KBM-7 (cell line): Measurements from ENCODE around the gene FYCO1.

Experiments used
- DNase-seq: peaks from one replicate; pipeline ENCODE4 v3.0.0-alpha.2; 2015
- in situ Hi-C: fragments of 300-500 bp; cut with MboI; formaldehyde crosslinking; loops from 2 replicates; pipeline ENCODE4 v1.14.3; 2020; ENCODE audit warnings: low sequenced_read_pairs, low pct_unique_long_range_greater_than_20kb, mixed read lengths

FYCO1 gene

DNA sequence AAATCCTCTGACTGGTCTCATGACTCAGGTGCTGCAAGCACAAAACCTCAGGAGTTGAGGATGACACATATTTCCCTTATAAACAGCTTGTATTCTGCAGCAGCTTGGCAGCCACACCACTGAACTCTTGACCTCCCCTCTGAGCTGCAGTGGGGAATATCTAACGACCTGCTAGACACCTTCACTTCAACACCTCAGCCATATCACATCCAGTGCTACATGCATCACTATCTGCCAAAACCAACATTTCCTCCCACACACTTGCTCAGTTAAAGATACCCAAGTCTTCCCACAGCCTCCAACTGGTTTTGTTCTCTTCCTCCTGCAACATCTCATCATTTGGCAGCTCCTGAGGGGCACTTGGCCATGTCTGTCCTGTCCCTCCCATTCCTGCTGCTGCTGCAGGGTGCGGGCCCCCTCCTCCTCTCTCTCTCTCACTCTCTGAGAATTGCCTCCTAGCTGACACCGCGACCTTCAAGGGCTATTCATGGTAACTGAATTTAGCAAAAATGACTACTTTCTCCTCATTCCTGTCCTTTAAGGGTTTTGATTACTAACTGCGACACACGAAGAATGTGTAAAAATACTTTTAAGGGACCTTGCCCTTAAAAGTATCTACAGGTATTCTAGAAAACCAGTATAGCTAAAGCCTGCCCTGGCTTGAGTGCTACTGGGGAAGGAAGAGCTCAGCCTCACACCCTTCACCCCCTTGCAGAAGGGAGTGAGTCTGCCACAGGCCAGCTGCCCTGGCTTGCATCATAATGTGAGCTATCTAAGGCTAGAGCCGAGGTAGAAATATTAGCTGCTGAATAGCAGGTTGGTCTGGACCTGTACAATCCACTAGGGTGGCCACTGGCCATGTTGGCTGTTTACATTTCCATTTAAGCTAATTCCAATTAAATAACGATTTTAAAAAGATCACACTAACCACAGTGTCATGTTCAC, 114.3 kb downstream of the FYCO1 start:
- DNase-seq = no peak
- in situ Hi-C loops = no loop called here

DNA sequence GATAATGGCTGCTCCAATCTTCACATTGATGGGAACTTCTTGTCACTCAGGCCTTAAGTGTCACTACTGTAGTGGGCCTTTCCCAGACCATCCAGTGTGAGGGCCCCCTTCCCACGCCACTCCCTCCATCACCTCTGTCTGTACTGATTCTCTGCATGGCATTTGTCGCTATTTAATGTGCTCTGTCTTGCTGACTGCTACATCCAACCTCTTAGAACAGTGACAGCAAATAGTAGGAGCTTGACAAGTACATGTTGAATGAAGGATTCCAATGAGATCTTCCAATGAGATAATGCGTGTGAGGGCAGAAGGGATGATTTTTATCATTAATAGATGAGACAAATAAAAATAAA, 114.9 kb downstream of the FYCO1 start:
- in situ Hi-C loops = no loop called here
- DNase-seq = no peak

DNA sequence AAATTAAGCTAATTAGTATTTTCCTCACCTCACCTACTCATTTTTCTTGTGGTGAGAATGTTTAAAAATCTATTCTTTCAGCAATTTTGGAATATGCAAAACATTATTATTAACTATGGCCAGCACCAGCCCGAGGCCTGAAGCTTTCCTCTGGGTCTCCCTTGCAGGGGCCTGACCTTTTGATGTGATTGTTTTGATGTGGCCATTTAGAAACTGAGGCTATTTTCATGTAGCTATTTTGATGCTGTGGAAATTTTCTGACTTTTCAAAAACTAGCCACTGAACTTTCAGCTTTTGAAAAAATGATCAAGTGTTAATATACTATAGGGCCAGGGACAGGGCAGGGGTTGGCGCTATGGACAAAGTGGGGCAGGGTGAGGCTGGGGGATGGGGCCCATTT, 117.5 kb downstream of the FYCO1 start:
- in situ Hi-C loops = no loop called here
- no peak for DNase-seq

DNA sequence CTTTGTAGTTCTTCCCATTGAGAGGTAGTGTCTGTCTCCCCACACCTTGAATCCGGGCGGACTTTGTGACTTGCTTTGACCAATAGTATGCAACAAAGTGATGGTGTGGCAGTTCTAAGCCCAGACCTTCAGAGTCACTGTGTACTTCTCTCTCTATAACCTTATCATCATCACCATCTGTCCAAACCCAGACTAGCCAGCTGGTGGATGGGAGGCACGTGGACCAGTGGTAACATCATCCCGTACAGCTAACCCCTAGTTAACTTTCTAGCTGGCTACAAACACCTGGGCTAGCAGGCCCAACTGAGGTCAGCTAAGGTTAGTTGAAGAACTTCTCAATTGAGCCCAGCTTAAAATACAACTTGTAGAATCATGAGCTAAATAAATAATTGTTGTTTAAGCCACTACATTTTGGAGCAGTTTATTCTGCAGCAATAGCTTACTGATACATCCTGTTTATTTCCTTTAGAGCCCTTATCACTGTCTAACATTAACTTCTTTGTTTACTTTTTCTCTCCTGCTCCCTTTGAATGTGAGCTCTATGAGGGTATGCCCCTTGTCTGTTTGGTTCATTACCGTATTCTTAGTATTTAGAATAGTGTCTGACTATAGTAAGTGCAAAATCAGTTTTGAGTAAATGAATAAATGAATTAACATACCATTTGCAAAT, 120.8 kb downstream of the FYCO1 start:
- in situ Hi-C loops = no loop called here
- no peak for DNase-seq

DNA sequence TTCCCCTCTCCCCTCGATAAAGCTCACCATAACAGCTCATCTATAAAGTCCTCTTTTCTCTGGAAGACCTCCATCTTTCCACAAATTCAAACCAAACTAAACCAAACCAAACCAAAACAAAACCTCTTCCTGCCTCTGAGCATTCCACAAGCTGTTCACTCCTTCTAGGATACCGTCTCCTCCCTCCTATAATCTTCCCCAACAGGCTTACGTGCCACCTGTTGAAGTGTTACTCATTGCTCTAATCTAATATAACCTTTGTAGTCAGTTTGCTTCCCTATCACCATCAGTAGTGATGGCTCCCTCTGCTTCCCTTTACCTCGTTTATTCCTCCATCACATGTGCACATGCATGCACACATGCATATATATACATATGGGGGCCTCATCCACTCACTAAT, 122.0 kb downstream of the FYCO1 start:
- DNase-seq = no peak
- in situ Hi-C loops = no loop called here

DNA sequence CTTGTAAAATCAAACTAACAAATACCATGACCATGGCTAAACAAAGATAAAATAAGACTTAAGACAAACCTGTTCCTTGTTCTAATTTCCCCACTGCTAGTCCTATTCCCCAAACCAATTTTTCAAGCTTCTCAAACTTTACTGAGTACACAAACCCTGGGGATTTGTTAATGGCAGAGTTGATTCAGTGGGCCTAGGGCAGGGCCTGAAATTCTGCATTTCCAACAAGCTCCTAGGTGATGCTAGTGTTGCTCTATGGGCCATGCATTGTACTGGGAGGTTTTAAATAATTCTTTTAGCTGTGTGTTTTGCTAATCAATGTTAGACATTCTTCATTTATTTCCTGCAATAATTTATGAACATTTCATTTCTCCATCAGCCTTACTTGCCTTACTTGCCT, 122.6 kb downstream of the FYCO1 start:
- in situ Hi-C loops = no loop called here
- no peak for DNase-seq

DNA sequence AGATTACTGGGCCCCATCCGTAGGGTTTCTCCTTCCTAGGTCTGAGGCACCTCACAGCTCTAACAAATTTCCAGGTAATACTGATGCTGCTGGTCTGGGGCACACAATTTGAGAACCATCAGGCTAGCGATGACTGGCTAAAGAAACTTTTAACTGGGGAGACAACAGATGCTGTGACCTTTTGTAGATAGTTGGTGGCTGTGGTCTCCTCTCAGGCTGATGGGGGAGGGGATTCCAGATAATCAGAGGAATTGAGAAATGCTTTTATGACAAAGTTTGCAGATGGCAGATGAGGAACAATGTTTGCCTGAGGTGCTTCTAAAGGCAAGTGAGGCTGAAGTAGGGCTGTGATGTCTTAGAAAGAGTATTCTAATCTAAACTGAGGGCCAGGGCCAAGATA, 123.1 kb downstream of the FYCO1 start:
- in situ Hi-C loops = no loop called here
- DNase-seq = no peak

DNA sequence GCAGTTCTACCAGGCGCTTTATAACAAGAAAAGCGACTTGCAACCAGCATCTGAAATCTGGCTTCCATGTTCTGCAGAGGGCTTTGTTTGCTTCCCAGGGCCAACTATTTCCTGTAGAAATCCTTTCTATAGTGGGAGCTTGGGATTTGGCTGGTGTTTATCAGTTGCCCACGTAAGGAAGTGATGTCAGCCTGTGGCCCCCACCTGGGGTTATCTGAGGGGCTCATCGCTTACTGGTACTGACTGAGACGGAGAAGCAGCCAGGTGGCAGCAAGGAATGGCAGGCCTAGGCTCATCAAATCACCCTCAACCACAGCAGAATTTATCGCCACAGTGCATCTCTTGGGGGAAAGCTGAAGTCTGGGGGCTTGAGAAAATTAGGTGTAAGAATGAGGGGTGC, 123.8 kb downstream of the FYCO1 start:
- no peak for DNase-seq
- in situ Hi-C loops = no loop called here

DNA sequence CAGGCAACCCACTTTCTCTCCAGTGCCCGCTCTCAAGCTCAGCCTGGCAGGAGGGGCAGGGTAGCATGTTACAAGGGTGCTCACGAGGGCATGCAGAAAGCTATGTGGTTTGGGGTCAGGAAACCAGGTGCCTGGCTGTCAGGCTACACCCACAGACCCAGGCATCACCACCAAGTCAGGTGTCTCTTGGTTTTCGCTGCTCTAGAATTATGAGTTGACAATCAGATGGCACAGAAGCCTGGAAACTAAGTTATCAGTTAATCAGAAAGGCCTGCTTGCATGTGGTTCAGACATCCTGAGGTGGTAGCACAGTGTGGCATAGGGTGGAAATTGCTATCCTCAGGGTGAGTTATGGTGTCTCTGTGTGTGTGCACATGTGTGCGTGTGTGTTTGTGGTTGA, 125.5 kb downstream of the FYCO1 start:
- DNase-seq = no peak
- in situ Hi-C loops = no loop called here

DNA sequence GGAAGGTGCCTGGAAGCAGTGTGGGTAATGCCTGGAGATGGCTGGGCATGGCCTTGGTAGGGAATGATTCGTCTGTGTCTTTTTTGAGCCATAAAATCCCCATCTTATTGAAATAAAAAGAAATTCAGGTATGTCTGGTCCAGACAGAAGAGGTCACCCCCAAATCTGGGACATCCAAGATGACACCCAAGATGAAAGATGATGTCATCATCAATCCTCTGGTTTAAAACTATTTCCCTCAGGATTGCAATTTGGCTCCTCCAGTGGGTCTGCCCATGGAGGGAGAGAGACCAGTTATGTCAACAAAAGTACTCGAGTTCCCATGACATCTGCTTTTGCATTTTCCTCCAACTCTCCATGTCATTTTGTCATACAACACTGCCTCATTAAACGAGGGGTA, 126.0 kb downstream of the FYCO1 start:
- no peak for DNase-seq
- in situ Hi-C loops = no loop called here

DNA sequence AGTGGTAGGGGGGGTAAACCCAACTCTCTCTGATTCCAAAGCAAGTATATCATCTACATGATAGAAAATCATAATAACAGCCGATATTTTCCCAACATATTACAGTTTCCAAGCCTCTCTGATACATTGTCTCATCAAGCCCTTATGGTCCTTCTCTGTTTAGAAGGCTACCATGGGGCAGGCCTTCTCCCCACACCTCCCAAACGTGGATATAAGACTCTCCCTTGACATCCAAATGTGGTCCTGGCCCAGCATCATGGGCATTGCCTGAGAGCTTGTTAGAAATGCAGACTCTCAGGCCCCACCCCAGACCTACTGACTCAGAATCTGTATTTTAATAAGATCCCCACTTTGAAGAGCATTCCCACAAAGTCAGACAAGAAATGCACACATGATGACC, 127.0 kb downstream of the FYCO1 start:
- DNase-seq = no peak
- in situ Hi-C loops = no loop called here

DNA sequence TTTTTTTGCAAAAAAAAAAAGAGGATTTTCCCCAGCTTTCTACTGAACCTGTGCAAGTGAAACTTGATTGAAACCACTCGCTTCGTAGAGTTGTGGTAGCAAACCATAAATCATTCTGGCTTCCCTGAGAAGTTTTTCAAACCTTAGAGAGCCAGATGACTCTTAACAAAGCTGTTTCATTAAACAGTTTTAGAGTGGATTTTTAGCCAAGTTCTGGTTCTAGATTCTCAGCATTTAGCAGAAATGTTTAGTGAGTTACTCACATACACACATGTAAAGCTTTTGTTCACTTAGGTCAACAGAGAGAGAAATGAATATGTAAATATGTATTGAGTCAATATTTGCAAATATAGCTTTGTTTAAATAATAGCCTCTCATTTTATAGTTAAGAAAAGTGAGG, 127.4 kb downstream of the FYCO1 start:
- no peak for DNase-seq
- in situ Hi-C loops = no loop called here
